ENCODE measurements around the gene RTTN. TPM values are rescaled to one million over a fixed set of nuclear protein-coding genes. Genes with fewer than 3 reads are reported as not detected.

Gene RTTN
- total RNA-seq, 2 experiments from 2014 or later, result 27.0 to 27.2 TPM

DNA sequence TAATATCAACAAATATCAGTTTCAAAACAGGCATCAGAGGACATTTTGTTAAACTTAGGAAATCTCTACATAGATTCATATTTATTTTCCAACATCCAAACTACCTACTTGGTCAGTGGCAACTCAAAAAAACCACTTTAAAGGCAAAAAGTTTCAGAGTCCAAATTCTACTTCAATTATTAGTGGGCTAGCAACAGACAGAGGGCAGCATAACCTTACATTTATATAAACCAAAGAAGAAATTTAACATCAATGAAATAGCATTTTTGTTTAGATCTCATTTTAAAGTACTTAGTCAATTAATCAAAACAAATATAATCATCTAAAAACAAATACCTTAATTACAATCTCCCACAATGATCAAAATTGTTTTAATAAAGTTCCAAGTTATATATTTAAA is 33.3 kb downstream of the RTTN start:
- Mint-ChIP-seq H3K4me1 (ENCODE audit: low read depth) (no peaks in the 10 kb centered on the region), H3K4me3 (no peak overlapping the region), H3K9me3 (no peaks in the 10 kb centered on the region), H3K27me3 (no peaks in the 10 kb centered on the region), H3K27ac (no peak overlapping the region), H3K36me3 (ENCODE audit: low read depth) (peaks cover 13% of the 10 kb centered on the region)
- intact Hi-C loops (cut with micrococcal nuclease), result no loop called here
- DNase-seq (no peak), ATAC-seq (no peak)
- ChIA-PET POLR2A (no interaction called here), CTCF (interaction anchor here (1.0 to 3.8 kb wide), 2 partner anchors 23 to 283 kb away, joined by 4 to 13 read pairs; no protein-coding TSS in a partner anchor)
- TF ChIP-seq, protein P1, sequence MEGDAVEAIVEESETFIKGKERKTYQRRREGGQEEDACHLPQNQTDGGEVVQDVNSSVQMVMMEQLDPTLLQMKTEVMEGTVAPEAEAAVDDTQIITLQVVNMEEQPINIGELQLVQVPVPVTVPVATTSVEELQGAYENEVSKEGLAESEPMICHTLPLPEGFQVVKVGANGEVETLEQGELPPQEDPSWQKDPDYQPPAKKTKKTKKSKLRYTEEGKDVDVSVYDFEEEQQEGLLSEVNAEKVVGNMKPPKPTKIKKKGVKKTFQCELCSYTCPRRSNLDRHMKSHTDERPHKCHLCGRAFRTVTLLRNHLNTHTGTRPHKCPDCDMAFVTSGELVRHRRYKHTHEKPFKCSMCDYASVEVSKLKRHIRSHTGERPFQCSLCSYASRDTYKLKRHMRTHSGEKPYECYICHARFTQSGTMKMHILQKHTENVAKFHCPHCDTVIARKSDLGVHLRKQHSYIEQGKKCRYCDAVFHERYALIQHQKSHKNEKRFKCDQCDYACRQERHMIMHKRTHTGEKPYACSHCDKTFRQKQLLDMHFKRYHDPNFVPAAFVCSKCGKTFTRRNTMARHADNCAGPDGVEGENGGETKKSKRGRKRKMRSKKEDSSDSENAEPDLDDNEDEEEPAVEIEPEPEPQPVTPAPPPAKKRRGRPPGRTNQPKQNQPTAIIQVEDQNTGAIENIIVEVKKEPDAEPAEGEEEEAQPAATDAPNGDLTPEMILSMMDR (IDR thresholded peaks at IDR 0.05), result no peak

DNA sequence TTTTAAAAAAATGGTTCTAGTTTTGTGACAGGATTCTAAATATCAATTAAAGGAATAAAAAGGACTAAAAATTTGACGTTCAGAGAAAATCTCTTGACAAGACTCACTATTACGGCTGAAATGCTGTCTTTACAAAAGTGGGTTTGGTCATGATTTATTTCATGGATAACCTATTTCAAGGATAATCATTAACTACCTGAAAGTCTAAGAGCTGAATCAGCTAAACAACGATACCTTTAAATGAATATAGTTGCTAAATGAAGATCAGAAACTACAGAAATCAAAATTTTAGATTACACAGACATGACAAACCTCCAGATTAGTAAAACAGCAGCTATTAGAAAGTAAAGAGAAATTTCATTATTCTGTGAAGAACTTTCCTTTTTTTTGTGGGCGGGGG is 35.7 kb downstream of the RTTN start:
- Mint-ChIP-seq H3K27ac (no peak overlapping the region), H3K4me3 (no peak overlapping the region), H3K4me1 (ENCODE audit: low read depth) (peaks cover 3% of the 10 kb centered on the region), H3K36me3 (ENCODE audit: low read depth) (peaks cover 9% of the 10 kb centered on the region), H3K27me3 (no peaks in the 10 kb centered on the region), H3K9me3 (no peaks in the 10 kb centered on the region)
- intact Hi-C loops (cut with micrococcal nuclease), result no loop called here
- DNase-seq (no peak), ATAC-seq (no peak)
- CTCF ChIA-PET, result interaction anchor here (3.8 kb wide), 1 partner anchor 25 kb away, joined by 13 read pairs; no protein-coding TSS in a partner anchor
- TF ChIP-seq, protein P1 (IDR thresholded peaks at IDR 0.05), result no peak
- POLR2A ChIA-PET, result no interaction called here

DNA sequence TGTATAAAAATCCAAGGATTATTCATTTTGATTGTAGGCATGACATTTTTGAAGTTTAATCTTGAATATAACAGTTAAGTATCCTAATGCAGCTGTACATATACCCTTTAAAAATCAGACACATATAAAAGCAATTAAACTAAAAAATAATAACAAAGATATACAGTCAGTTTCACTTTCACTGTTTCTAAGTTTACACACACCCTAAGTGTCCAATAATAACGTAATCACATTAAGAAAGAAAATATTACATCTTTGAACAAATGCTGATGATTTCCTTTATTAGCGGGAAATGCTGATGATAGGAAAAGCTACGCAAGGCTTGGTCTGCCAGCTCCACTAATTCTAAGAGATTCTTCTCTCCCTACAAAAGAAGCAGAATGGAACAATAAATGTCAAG is 38.8 kb downstream of the RTTN start:
- DNase-seq, result no peak
- ChIA-PET POLR2A (interaction anchor here (1.1 kb wide), 1 partner anchor 18 kb away, joined by 3 read pairs; no protein-coding TSS in a partner anchor), CTCF (interaction anchor here (1.1 to 1.7 kb wide), 3 partner anchors 17 to 268 kb away, joined by 3 to 7 read pairs (median 4); no protein-coding TSS in a partner anchor)
- no peaks in the 10 kb centered on the region for H3K27me3 Mint-ChIP-seq
- H3K4me3 Mint-ChIP-seq, result no peak overlapping the region
- H3K36me3 Mint-ChIP-seq (ENCODE audit: low read depth), result peaks cover 30% of the 10 kb centered on the region
- ATAC-seq, result no peak
- TF ChIP-seq, protein P1 (IDR thresholded peaks at IDR 0.05), result no peak
- intact Hi-C loops (cut with micrococcal nuclease), result no loop called here
- H3K9me3 Mint-ChIP-seq, result peaks cover 1% of the 10 kb centered on the region
- H3K4me1 Mint-ChIP-seq (ENCODE audit: low read depth), result peaks cover 3% of the 10 kb centered on the region
- no peak overlapping the region for H3K27ac Mint-ChIP-seq

DNA sequence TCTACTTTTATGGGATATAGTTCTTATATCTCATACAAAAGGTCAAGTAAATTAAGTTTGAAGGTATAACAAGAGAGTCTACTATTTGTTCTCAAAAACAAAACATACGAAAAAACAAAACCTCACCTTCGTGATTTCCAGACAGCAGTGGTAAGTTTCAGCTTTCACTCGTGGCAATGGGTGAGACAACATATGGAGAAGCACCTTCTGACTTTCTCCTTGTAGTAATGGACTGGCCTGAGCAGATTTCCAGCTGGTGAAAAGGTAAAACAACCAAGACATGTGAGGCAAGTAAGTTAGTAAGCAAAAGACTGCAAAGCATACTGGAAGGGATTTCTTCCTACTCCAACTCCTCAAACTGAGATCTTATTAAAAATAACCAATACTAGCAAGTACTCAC is 39.6 kb downstream of the RTTN start:
- Mint-ChIP-seq H3K27me3 (no peaks in the 10 kb centered on the region), H3K4me3 (no peak overlapping the region), H3K27ac (no peak overlapping the region), H3K4me1 (ENCODE audit: low read depth) (peaks cover 3% of the 10 kb centered on the region), H3K9me3 (peaks cover 1% of the 10 kb centered on the region), H3K36me3 (ENCODE audit: low read depth) (peaks cover 37% of the 10 kb centered on the region)
- DNase-seq, result no peak
- POLR2A ChIA-PET, result interaction anchor here (1.1 kb wide), 1 partner anchor 19 kb away, joined by 3 read pairs; no protein-coding TSS in a partner anchor
- no peak for ATAC-seq
- TF ChIP-seq, protein P1 (IDR thresholded peaks at IDR 0.05), result no peak
- intact Hi-C loops (cut with micrococcal nuclease), result no loop called here
- CTCF ChIA-PET, result no interaction called here

DNA sequence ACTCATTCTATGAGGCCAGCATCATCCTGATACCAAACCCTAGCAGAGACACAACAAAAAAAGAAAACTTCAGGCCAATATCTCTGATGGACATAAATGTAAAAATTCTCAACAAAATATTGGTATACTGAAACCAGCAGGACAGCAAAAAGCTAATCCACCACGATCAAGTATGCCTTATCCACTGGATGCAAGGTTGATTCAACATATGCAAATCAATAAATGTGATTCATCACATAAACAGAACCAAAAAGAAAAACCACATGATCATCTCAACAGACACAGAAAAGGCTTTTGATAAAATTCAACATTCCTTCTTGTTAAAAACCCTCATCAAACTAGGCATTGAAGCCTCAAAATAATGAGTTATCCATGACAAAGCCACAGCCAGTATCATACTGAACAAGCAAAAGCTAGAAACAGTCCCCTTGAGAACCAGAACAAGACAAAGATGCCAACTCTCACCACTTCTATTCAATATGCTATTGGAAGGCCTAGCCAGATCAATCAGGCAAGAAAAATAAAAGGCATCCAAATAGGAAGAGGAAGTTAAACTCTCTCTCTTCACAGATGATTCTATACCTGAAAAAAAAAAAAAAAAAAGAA is 45.3 kb downstream of the RTTN start:
- Mint-ChIP-seq H3K4me1 (ENCODE audit: low read depth) (peaks cover 13% of the 10 kb centered on the region), H3K27ac (no peak overlapping the region), H3K27me3 (no peaks in the 10 kb centered on the region), H3K36me3 (ENCODE audit: low read depth) (peaks cover 65% of the 10 kb centered on the region), H3K4me3 (no peak overlapping the region), H3K9me3 (peaks cover 1% of the 10 kb centered on the region)
- POLR2A ChIA-PET, result no interaction called here
- CTCF ChIA-PET, result interaction anchor here (0.7 to 1.0 kb wide), 2 partner anchors 35 to 1064 kb away, joined by 3 read pairs; no protein-coding TSS in a partner anchor
- intact Hi-C loops (cut with micrococcal nuclease), result no loop called here
- TF ChIP-seq, protein P1 (IDR thresholded peaks at IDR 0.05), result no peak
- ATAC-seq (no peak), DNase-seq (no peak)

Data from activated CD8-positive, alpha-beta T cell treated with anti-CD3 and anti-CD28 coated beads for 36 hours (primary cell).